NCI-H1048 (cell line): ENCODE data around the gene PAFAH2.
"Not testable (repeated sequence)": the region's sequence is repeated elsewhere in the genome, so short reads cannot be mapped to it uniquely, and the experiment has no call there.

Experiments used
- DNase-seq: peaks from one replicate; lab custom pipeline; 2025; lab: John Stamatoyannopoulos, UW

PAFAH2 gene

DNA sequence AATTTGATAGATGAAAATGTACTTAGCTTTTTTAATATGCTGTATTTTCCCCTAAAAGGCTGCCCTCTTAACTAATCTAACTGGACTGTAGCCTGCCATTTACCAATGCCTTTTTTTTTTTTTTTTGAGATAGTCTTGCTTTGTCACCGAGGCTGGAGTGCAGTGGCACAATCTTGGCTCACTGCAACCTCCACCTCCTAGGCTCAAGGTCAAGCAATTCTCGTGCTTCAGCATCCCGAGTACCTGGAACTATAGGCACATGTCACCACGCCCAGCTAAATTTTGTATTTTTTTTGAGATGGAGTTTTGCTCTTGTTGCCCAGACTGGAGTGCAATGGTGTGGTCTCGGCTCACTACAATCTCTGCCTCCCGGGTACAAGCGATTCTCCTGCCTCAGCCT, 18.7 kb downstream of the PAFAH2 start:
- no peak for DNase-seq

DNA sequence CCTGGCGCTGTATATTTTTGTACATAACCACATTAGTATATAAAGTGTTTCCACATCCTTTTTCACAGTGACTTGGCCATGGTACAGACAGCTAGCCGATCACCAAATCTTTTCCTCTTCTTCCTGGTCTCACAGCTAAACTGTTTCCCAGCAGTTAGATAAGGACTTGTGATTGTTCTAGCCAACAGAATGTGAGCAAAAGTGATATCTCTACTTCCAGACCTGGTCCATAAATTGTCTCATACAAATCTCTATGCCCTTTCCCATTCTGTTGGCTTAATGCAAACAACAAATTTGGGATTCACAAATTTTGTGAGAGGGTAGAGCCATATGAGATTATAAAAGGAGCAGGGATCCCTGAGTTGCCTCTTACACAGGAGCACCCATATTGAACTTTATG, 19.5 kb downstream of the PAFAH2 start:
- no peak for DNase-seq

DNA sequence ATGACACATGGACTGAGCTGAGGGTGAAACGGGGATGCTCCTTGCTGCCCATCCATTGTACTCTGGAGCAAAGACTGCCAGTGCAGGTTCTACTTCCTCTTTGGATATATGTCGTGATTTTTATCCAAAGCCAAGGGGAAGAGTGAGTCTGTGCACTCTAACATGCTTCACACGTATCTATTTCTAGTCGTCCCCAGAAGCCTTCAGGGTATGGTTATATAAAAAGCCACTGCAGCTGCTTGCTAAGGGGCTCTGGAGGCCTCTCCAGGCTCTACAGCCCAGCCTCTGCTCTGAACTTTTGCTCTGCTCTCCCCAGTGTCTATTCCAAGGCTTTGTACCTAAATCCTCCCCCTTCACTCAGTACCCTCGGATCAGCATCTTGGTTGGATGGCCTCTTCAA, 20.1 kb downstream of the PAFAH2 start:
- no peak for DNase-seq

DNA sequence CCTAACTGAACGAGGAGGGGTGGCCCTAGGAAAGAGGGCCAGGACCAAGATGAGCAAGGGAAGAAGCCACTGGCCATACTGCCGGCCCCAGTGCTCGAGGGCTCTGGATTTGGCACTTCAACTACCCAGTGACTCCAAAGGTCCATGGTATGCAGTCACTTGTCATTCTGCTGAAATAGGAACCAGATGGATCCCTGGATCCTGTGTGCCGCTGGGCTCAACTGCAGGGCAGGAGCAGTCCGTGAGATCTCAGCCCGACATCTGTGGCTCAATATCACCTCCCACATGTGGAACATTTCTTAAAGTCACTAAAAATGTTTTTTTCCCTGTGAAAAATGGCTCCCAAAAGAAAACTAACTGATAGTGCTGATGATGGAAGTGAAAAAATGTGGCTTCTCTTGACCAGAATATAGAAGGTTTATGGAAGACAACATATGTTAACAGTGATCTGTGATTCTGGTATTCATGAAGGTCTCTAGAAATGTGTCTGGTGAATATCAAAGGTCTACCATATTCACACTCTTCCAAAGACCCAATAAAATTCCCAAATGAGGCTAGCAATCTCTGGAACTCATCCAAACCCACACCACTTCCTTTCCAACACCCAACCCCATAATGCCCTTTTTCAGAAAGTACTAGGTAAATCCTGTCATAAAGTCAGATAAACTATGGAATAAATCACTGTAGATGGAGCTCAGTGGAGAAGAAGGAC, 24.1 kb downstream of the PAFAH2 start:
- no peak for DNase-seq

DNA sequence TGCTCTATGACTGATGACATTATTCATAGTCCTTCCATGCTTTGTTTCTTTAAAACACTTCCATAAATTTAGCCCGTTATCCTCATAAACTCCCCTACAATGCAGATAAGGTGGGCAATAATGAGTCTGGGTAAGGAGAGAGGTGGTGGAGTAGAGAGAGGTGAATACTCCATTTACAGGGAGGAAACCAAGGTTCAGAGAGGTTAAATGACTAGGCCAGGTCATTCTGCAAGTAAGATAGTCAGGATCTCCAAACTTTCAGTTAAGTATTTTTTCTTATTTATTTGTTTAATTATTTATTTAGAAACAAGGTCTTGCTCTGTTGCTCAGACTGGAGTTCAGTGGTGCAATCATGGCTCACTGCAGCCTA, 26.1 kb downstream of the PAFAH2 start:
- no peak for DNase-seq

DNA sequence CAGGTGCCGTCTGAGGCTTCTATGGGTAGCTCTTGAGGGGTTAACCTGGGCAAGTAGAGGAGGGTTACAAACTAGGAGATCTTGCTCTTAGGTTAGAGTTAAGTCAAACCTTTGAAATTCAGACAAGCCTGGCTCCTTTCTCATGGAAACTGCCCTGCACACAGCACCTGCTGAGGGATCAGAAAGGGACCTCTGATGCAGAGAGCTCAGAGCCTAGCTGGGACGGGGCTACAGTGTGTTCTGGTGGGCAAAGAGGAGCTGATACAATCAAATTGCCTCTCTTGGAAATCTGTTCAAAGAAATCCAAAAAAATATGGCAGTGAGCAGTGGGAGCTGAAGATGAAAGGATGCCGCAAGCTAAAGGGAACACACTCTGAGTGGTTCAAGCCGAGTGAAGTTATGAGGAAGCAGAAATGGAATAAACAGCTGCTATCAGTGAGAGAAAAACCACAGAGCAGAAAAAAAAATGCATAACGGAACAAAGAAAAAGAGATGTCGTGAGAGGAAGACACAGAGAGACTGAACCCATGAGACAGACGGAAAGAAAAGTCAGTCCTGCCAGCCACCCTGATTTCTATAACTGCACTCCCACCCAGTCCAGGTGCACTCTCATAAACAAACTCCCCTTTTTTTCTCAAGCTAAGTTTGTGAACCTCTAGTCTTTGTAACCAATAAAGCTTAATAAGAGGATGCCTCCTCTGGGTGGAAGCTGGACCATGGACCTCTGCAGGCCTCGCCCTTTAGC, 26.6 kb downstream of the PAFAH2 start:
- no peak for DNase-seq

DNA sequence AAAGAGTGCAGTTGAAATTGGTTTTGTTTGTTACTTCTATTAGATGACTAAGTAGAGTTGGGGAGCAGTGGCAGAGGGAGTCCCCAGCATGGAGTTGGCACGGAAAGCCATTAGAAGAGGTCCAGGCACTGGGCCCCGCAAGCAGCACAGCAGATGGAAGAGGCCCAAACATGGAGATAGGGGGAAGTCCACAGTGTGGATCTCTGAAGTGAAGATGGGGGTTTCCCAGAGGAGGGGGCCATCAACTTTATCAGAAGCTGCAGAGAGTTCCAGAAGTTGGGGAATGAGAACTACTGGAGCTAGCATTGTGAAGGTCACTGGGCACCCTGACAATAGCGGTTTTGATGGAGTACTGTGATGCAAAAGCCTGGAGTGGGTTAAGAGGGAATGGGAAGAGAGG, 30.6 kb downstream of the PAFAH2 start:
- no peak for DNase-seq

DNA sequence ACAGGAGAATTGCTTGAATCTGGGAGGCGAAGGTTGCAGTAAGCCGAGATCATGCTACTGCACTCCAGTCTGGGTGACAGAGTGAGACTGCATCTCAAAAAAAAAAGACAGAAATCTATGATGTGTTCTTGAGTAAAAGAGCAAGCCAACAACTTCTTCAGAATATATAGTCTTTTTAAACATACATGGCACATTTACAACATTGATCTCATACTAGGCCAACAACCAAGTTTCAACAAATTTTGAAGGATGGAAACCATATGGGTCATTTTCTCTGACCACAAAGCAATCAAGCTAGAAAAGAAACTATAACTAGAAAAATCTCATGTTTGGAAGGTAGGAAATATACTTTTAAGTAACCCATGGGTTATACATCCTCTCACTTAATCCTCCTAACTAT, 38.3 kb downstream of the PAFAH2 start:
- DNase-seq = no peak

DNA sequence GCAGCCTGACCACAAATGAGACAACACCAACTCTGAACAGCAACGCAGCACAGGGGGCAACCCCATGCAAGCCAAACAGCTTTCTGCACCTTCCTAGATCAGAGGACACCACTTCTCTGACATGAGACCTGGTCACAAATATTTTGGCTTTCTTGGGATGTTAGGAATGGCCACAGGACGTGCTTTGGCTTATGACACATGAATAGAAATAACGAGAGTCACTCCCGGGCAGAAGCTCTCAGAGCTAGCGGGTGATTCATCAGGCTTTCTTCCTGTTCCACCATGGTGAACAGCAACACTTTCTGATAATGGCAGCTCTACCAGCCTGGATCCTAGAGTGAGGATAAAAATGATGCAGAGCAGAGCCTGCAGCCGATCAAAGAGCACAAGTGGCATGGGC, 39.4 kb downstream of the PAFAH2 start:
- no peak for DNase-seq

DNA sequence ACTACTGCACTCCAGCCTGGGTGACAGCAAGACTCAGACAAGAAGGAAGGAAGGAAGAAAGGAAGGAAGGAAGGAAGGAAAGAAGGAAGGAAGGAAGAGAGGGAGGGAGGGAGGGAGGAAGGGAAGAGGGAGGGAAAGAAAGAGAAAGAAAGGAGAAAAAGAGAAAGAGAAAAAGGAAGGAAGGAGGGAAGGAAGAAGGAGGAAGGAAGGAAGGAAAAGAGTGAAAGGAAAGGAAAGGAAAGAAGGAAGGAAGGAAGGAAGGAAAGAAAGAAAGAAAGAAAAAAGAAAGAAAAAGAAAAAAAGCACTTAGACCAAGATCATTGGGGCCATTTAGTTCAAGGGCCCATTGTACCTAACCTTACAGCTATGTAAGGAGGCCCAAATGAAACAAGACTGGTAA, 42.3 kb downstream of the PAFAH2 start:
- no peak for DNase-seq

DNA sequence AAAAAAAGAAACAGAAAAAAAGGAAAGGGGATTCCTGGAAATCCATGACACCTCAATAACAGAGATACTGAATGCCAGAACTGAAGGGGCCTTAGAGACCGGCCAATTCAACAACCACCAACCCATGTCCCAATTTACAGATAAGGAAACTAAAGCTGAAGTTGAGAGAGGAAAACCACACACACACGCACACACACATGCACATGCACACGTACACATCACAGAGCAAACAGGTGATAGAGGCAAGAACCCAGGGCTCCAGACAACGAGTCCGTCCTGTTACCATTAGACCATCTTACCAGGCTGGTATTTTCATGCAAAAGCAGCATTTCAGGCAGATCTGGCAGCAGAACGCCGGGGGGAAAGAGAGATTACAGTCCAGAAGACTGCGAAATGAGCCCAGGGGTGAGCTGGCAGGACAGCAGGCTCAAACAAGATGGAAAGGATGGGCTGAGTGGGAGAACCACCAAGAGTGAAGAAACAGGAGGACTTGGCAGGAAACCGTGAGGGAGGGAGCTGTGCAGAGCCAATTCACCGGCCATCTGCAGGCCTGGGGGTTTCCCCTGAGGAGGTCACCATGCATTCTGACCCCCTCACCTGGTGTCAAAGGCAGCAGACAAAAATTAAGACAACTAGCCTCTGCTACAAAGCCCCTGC, 43.5 kb downstream of the PAFAH2 start:
- no peak for DNase-seq

DNA sequence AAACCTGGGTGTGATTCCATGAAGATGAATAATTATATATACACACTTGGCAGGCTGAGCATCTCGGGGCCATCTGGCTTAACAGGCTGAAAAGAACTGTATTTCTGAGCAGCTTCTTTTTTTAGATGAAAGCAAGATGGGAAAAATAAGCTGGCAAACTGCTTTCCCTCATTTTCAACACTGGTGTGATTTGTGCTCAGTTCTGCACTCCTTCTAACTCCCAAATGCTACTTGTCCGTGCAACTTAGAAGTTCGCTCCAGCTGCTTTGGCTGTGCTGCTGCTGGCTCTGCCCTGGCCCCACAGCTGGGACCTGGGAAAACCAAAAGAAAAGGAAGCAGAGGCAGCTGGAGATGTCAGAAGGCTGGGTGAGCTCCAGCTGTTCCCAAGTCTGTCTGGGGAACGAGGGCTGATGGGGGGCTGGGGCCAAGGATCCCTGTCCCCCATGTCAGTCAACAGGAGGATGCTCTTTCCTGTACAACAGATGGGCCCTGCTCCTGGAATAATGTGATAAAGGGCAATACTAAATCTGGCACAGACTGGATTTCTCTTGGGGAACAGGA, 44.9 kb downstream of the PAFAH2 start:
- DNase-seq = no peak

DNA sequence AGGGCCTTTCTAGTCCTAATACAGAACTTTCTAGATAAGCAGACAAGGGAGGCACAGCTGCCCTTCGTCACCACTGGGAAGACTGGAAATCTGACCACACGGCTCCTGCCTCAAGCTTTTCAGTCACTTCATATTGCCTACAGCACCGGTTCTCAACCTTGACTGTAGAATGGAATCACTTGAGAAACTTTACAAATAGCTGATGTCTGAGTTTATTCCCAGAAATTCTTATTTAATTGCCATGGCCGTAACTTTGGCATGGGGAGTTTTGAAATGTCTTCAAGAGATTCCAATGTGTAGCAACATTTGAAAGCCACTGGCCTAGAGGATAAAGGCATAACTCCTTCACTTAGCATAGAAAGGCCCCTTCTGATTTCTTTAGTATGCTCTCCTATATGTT, 49.2 kb downstream of the PAFAH2 start:
- DNase-seq = no peak

DNA sequence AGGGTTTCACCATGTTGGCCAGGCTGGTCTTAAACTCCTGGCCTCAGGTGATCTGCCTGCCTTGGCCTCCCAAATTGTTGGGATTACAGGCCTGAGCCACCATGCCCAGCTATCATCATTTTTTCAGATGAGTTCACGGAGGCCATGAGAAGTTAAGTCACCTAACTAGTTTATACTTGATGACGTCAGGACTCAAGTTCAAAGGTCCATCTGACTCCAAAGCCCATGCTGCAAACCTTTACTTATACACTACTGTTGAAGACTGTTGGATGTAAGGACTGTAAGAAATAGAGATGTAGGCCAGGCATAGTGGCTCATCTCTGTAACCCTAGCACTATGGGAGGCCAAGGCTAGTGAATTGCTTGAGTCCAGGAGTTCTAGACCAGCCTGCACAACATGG, 50.8 kb downstream of the PAFAH2 start:
- no peak for DNase-seq

DNA sequence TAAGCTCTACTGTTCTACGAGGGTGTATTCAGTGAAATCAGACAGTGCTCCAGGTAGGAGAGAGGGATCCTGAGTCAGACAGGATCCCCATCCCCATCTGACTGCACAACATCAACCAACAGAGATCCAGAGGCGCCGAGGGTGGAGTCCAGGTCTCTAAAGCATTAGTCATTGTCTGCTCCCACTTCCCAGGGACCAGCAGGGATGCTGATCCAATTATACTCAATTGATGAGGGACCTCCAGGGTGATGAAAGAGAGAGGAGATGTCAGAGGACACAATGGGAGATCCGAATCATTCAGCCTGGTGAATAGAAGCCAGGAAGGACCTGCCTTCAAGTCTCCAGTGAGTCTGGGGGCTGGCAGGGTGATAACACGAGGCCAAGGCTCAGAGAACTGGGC, 52.1 kb downstream of the PAFAH2 start:
- no peak for DNase-seq

DNA sequence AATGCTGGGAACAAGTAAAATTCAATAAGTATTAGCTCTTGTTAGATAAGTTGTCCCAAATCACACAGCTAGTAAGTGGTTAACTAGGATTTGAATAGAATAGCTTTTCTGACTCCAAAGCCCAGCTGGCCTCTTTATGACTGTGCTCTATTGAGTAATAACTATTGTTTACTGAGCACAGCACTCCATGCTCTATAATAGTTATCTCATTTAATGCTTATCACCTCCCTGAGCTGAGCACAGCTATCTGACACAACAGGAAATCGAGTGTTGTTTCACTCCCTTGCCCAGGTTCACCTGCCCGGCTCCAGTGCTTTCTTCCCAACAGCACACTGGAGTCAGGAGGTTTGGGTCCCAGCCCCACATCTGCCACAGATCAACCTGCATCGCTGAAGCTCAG, 52.9 kb downstream of the PAFAH2 start:
- no peak for DNase-seq

DNA sequence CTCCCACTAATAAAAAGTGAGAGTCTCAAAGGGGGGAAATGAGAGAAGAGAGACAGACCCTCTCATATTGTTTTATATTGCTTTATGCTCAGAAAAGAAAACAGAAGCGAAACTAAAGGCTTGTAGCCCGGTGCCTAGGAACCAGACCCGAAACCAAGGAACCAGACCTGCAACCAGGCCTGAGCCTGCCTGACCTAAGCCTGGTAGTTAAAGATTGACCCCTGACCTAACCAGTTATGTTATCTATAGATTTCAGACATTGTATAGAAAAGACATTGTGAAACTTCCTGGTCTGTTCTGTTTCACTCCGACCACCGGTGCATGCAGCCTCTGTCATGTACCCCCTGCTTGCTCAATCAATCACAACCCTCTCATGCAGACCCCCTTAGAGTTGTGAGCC, 54.4 kb downstream of the PAFAH2 start:
- not testable (repeated sequence) for DNase-seq

DNA sequence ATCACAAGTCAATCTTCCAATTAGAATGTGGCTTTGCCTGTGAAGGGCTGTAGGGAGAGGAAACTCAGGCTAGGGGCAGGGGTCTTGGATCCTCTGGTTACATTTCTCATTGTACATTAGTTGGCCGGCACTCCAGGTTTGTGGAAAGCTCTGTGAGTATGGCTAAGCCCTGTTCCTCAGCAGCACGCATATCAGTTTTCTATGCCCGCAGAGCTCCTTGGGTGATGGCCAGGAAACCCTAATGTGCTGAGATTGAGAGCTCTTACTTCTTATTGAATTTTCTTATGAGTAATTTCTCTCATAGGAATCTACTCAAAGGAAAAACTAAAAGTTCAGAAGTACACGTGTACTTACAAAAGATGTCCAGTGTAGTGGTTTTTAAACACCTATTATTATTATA, 60.9 kb downstream of the PAFAH2 start:
- no peak for DNase-seq

DNA sequence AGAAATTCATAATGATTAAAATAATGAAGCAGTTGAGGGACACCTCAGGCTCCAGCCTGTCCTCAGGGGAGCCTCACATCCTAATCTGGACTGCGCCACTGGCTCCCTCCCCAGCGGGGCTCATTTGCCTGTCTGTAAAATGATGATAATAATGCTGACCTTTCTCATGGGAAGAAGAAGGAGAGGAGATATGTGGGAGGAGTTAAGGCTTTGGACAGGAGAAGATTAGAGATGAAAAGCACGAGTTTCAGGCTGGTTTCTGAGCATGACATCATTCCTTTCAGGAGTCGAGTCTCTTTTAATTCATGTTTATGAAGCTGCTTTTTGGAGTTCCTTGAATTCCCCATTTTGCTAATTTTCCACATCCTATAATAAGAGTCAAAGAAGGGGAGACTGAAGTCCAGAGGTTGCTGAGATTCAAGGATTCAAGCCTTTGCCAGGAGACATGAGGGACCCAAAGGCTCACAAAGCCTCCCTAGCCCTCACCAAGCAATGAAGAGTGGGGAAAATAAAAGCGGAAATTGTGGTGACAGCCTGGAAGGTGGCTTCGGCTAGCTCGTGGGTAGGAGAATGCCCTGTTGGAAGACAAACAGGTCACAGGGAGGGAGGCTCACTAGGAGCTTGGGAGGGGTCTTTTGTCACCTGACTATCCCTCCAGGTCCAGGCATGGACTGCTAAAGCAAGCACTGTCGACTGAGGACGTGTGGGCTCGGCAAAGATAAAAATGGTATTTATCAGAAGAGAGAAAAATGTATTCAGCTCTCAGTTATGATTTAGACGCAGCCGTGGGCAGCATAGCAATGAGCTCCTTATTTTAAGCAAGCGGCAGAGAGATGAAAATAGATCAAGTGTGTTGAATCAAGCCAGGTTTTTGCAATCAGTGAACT, 64.1 kb downstream of the PAFAH2 start:
- no peak for DNase-seq

DNA sequence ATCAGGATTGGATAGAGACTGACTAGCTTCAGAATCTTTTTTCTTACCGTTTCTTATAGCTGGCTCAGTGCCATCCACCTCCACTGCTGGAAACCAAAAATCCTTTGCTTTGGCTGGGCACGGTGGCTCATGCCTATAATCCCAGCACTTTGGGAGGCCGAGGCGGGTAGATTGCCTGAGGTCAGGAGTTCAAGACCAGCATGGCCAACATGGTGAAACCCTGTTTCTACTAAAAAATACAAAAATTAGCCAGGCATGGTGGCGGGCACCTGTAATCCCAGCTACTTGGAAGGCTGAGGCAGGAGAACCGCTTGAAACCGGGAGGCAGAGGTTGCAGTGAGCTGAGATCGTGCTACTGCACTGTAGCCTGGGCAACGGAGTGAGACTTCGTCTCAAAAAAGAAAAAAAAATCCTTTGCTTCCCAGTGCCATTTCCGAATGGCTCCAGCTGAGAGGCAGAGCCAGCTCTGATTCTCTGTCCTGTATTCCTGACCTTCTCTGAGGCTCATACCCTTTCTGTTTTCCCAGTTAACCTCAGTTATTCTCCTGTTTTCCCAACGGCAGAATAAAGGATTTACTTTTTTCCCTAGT, 65.0 kb downstream of the PAFAH2 start:
- not testable (repeated sequence) for DNase-seq

DNA sequence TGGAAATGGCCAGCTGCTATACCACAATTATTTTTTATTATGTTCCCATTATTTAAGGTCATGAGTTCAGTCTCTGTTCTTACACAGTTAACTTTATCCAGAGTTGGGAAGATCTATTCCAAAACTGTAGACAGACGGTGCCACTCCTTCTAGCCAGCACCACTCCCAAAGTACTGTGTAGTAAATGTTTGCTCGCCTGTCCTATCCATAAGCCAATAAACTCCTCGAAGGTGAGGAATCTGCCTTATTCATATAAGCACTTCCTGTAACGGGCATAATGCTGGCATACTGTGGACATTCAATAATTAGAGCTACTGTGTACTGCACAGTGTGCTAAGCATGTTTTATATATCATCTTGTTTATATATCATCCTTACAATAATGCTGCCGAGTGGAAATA, 65.5 kb downstream of the PAFAH2 start:
- DNase-seq = no peak

DNA sequence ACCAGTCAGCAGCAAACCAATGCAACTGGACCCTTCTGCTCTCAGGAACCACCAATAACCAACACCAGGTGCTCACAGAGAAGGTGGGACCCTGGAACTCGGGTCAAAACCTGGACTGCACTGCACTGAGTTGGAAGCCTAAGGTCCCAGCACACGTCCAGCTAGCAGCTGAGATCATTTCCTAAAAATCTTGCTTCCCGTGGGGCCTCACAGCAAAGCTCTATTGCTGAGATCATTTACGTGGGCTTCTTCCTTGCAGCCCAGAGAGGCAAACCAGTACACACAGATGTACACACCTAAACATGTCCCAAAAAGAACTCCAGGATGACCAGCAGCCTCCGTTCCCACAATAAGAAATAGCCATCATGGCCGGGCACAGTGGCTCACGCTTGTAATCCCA, 68.8 kb downstream of the PAFAH2 start:
- no peak for DNase-seq
